ENCODE results near the gene PRKG1.
"Not testable (repeated sequence)": the region's sequence is repeated elsewhere in the genome, so short reads cannot be mapped to it uniquely, and the experiment has no call there.

PRKG1 gene

GRCh38 chr10:51389415-51390321, 315.4 kb downstream of the PRKG1 start:
- Histone ChIP-seq H3K9me3 (ENCODE audit: insufficient read depth, low read length, severe bottlenecking) (no peaks in the 10 kb centered on the region), H3K4me2 (ENCODE audit: insufficient read depth, low read length) (no peak overlapping the region), H3K4me3 (ENCODE audit: low read depth in 1 of 2, low read length in 2 of 2) (no peak overlapping the region), H3K9ac (ENCODE audit: low read depth, low read length) (no peak overlapping the region), H3K27me3 (ENCODE audit: insufficient read depth, low read length, poor library complexity) (no peaks in the 10 kb centered on the region), H4K20me1 (ENCODE audit: insufficient read depth, low read length) (no peaks in the 10 kb centered on the region), H3K79me2 (ENCODE audit: insufficient read depth, low read length) (no peaks in the 10 kb centered on the region), H3K4me1 (ENCODE audit: insufficient read depth, low read length) (no peaks in the 10 kb centered on the region), H3K27ac (ENCODE audit: low read length) (no peak overlapping the region), H2AFZ (ENCODE audit: low read depth, low read length) (no peak overlapping the region), H3K36me3 (ENCODE audit: insufficient read depth, low read length) (no peaks in the 10 kb centered on the region)
- no peak for TF ChIP-seq EZH2 (IDR thresholded peaks at IDR 0.05; ENCODE audit: borderline replicate concordance, low read depth, low read length, severe bottlenecking)
- TF ChIP-seq, protein P1, sequence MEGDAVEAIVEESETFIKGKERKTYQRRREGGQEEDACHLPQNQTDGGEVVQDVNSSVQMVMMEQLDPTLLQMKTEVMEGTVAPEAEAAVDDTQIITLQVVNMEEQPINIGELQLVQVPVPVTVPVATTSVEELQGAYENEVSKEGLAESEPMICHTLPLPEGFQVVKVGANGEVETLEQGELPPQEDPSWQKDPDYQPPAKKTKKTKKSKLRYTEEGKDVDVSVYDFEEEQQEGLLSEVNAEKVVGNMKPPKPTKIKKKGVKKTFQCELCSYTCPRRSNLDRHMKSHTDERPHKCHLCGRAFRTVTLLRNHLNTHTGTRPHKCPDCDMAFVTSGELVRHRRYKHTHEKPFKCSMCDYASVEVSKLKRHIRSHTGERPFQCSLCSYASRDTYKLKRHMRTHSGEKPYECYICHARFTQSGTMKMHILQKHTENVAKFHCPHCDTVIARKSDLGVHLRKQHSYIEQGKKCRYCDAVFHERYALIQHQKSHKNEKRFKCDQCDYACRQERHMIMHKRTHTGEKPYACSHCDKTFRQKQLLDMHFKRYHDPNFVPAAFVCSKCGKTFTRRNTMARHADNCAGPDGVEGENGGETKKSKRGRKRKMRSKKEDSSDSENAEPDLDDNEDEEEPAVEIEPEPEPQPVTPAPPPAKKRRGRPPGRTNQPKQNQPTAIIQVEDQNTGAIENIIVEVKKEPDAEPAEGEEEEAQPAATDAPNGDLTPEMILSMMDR (IDR thresholded peaks at IDR 0.05; ENCODE audit: borderline replicate concordance, extremely low read depth, low read length, poor library complexity, severe bottlenecking) = peak; percentile 71
- DNase-seq = peak; percentile 44
- peak; percentile 70; the same call in 2 of the 3 replicates for ATAC-seq (ENCODE audit: insufficient read depth, low read depth)

DNA sequence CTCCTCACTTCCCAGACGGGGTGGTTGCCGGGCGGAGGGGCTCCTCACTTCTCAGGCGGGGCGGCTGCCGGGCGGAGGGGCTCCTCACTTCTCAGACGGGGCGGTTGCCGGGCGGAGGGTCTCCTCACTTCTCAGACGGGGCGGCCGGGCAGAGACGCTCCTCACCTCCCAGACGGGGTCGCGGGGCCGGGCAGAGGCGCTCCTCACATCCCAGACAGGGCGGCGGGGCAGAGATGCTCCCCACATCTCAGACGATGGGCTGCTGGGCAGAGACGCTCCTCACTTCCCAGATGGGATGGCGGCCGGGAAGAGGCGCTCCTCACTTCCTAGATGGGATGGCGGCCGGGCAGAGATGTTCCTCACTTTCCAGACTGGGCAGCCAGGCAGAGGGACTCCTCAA, 318.7 kb downstream of the PRKG1 start:
- not testable (repeated sequence) for H3K27me3 ChIP-seq (ENCODE audit: insufficient read depth, low read length, poor library complexity); H3K9ac ChIP-seq (ENCODE audit: low read depth, low read length); H3K27ac ChIP-seq (ENCODE audit: low read length); H3K4me3 ChIP-seq (ENCODE audit: low read depth in 1 of 2, low read length in 2 of 2); H3K9me3 ChIP-seq (ENCODE audit: insufficient read depth, low read length, severe bottlenecking); H2AFZ ChIP-seq (ENCODE audit: low read depth, low read length); H3K79me2 ChIP-seq (ENCODE audit: insufficient read depth, low read length); H3K4me1 ChIP-seq (ENCODE audit: insufficient read depth, low read length); DNase-seq; H3K4me2 ChIP-seq (ENCODE audit: insufficient read depth, low read length); H4K20me1 ChIP-seq (ENCODE audit: insufficient read depth, low read length); ATAC-seq (ENCODE audit: insufficient read depth, low read depth); H3K36me3 ChIP-seq (ENCODE audit: insufficient read depth, low read length)

DNA sequence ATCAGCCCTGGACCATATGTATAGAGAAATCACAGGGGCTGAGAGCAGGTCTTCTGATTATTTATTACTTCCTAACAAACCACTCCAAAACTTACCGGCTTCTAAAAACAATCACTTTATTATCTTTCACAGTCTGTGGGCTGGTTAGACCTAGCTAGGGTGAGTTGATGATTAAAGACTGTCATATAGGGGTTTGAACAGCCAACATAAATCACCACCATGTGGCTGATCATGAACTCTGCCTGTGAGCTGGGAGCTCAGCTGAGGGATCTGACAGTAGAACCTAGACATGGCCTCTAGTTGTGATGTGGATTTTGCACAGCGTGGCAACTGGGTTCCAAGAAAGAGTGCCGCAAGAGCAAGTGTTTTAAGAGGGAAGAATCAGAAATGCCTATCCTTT, 319.8 kb downstream of the PRKG1 start:
- ATAC-seq (ENCODE audit: insufficient read depth, low read depth) (no peak), DNase-seq (no peak)
- Histone ChIP-seq H3K9me3 (ENCODE audit: insufficient read depth, low read length, severe bottlenecking) (no peaks in the 10 kb centered on the region), H3K4me3 (ENCODE audit: low read depth in 1 of 2, low read length in 2 of 2) (no peak overlapping the region), H3K27ac (ENCODE audit: low read length) (no peak overlapping the region), H2AFZ (ENCODE audit: low read depth, low read length) (no peak overlapping the region), H3K79me2 (ENCODE audit: insufficient read depth, low read length) (no peaks in the 10 kb centered on the region), H3K9ac (ENCODE audit: low read depth, low read length) (no peak overlapping the region), H4K20me1 (ENCODE audit: insufficient read depth, low read length) (no peaks in the 10 kb centered on the region), H3K4me2 (ENCODE audit: insufficient read depth, low read length) (no peak overlapping the region), H3K4me1 (ENCODE audit: insufficient read depth, low read length) (no peaks in the 10 kb centered on the region), H3K36me3 (ENCODE audit: insufficient read depth, low read length) (no peaks in the 10 kb centered on the region), H3K27me3 (ENCODE audit: insufficient read depth, low read length, poor library complexity) (no peaks in the 10 kb centered on the region)
- TF ChIP-seq EZH2 (IDR thresholded peaks at IDR 0.05; ENCODE audit: borderline replicate concordance, low read depth, low read length, severe bottlenecking) = no peak
- TF ChIP-seq, protein P1 (IDR thresholded peaks at IDR 0.05; ENCODE audit: borderline replicate concordance, extremely low read depth, low read length, poor library complexity, severe bottlenecking) = no peak

GRCh38 chr10:51397244-51397643, 323.0 kb downstream of the PRKG1 start:
- H3K27ac ChIP-seq (ENCODE audit: low read length) = no peak overlapping the region
- DNase-seq (no peak), ATAC-seq (ENCODE audit: insufficient read depth, low read depth) (no peak)
- no peaks in the 10 kb centered on the region for H4K20me1 ChIP-seq (ENCODE audit: insufficient read depth, low read length)
- no peaks in the 10 kb centered on the region for H3K79me2 ChIP-seq (ENCODE audit: insufficient read depth, low read length)
- no peak overlapping the region for H3K4me2 ChIP-seq (ENCODE audit: insufficient read depth, low read length)
- no peak overlapping the region for H3K9ac ChIP-seq (ENCODE audit: low read depth, low read length)
- H3K27me3 ChIP-seq (ENCODE audit: insufficient read depth, low read length, poor library complexity) = no peaks in the 10 kb centered on the region
- TF ChIP-seq, protein P1 (IDR thresholded peaks at IDR 0.05; ENCODE audit: borderline replicate concordance, extremely low read depth, low read length, poor library complexity, severe bottlenecking) = no peak
- TF ChIP-seq EZH2 (IDR thresholded peaks at IDR 0.05; ENCODE audit: borderline replicate concordance, low read depth, low read length, severe bottlenecking) = no peak
- H3K9me3 ChIP-seq (ENCODE audit: insufficient read depth, low read length, severe bottlenecking) = no peaks in the 10 kb centered on the region
- H3K36me3 ChIP-seq (ENCODE audit: insufficient read depth, low read length) = no peaks in the 10 kb centered on the region
- no peak overlapping the region for H3K4me3 ChIP-seq (ENCODE audit: low read depth in 1 of 2, low read length in 2 of 2)
- no peak overlapping the region for H2AFZ ChIP-seq (ENCODE audit: low read depth, low read length)
- no peaks in the 10 kb centered on the region for H3K4me1 ChIP-seq (ENCODE audit: insufficient read depth, low read length)
